ENCODE data around the gene ATXN7L1. TPM values are rescaled to one million over a fixed set of nuclear protein-coding genes. Genes with fewer than 3 reads are reported as not detected.
A peak's percentile ranks its signal among the peaks of the same experiment; 100 is the strongest.

The ATXN7L1 gene
- total and polyA plus RNA-seq, 2 of the 13 experiments (the other 11 are each of a cell fraction or from before 2014, with no cell fraction given), result 4.1 to 7.8 TPM

DNA sequence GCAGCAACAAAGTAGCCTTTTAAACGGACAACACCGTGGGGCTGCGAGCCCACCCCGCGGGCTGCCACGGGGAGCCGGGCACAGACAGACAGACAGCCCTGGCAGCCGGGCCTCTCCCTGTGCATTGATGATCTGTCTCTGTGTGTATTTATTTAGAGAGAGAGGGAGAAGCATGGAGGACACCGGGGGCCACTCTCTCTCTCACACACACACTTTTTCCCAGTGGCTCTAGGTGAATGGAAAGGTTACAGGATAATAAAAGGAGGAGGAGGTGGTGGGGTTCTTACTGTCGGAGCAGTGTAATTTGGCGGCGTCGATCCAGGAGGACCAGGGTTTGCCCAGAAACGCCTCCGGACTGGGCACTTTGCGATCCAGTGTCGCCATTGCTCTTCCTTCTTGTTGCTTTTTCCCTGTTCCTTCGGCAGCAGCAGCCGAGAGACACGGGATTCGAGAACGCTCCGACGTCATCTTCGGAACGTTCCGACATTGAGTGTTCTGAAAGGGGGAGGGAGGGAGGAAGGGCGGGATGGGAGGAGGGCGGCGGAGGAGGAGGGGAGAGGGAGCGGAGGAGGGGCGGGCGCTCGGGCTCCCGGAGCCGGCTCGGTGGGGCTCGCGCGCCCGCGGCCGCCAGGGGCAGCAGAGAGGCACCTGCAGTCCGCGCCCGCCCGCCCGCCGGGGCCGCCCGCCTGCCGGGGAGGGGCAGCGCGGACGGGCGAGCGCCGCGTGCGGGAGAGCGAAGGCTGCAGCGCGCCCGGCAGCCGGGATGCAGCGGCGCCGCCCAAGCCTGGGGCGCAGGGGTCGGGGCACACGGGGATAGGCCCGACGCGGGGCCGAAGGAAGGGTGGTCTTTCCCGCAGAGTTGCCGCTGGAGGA, at the start of gene ATXN7L1 (continued):
- TF ChIP-seq MTF1 (CRISPR knock-in tag; IDR thresholded peaks at IDR 0.05), result no peak
- peak; percentile 62 for TF ChIP-seq ASH2L (IDR thresholded peaks at IDR 0.05; ENCODE audit: insufficient read length, low read depth, low read length)
- 0 out of 2 replicates have a peak, but pooled peaks have one; percentile 63 for TF ChIP-seq ZNF232 (CRISPR knock-in tag; IDR thresholded peaks at IDR 0.05; ENCODE audit: borderline replicate concordance)
- no peak for TF ChIP-seq REL (CRISPR knock-in tag; conservative IDR thresholded peaks at IDR 0.05)
- TF ChIP-seq, protein P1, sequence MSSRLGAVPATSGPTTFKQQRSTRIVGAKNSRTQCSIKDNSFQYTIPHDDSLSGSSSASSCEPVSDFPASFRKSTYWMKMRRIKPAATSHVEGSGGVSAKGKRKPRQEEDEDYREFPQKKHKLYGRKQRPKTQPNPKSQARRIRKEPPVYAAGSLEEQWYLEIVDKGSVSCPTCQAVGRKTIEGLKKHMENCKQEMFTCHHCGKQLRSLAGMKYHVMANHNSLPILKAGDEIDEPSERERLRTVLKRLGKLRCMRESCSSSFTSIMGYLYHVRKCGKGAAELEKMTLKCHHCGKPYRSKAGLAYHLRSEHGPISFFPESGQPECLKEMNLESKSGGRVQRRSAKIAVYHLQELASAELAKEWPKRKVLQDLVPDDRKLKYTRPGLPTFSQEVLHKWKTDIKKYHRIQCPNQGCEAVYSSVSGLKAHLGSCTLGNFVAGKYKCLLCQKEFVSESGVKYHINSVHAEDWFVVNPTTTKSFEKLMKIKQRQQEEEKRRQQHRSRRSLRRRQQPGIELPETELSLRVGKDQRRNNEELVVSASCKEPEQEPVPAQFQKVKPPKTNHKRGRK (CRISPR knock-in tag; IDR thresholded peaks at IDR 0.05), result no peak
- TF ChIP-seq, protein P2, sequence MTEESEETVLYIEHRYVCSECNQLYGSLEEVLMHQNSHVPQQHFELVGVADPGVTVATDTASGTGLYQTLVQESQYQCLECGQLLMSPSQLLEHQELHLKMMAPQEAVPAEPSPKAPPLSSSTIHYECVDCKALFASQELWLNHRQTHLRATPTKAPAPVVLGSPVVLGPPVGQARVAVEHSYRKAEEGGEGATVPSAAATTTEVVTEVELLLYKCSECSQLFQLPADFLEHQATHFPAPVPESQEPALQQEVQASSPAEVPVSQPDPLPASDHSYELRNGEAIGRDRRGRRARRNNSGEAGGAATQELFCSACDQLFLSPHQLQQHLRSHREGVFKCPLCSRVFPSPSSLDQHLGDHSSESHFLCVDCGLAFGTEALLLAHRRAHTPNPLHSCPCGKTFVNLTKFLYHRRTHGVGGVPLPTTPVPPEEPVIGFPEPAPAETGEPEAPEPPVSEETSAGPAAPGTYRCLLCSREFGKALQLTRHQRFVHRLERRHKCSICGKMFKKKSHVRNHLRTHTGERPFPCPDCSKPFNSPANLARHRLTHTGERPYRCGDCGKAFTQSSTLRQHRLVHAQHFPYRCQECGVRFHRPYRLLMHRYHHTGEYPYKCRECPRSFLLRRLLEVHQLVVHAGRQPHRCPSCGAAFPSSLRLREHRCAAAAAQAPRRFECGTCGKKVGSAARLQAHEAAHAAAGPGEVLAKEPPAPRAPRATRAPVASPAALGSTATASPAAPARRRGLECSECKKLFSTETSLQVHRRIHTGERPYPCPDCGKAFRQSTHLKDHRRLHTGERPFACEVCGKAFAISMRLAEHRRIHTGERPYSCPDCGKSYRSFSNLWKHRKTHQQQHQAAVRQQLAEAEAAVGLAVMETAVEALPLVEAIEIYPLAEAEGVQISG (CRISPR knock-in tag; IDR thresholded peaks at IDR 0.05), result peak; percentile 62
- TF ChIP-seq ZNF768 (CRISPR knock-in tag; IDR thresholded peaks at IDR 0.05), result peak; percentile 51; the same call in 1 of the 2 replicates
- peak; percentile 58 for TF ChIP-seq CREM (IDR thresholded peaks at IDR 0.05)
- no peak for TF ChIP-seq CREM (CRISPR knock-in tag; IDR thresholded peaks at IDR 0.05)
- no peak for TF ChIP-seq ZNF557 (CRISPR knock-in tag; IDR thresholded peaks at IDR 0.05)
- 0 out of 2 replicates have a peak, but pooled peaks have one; percentile 28 for TF ChIP-seq ONECUT2 (CRISPR knock-in tag; IDR thresholded peaks at IDR 0.05)
- TF ChIP-seq, protein P3, sequence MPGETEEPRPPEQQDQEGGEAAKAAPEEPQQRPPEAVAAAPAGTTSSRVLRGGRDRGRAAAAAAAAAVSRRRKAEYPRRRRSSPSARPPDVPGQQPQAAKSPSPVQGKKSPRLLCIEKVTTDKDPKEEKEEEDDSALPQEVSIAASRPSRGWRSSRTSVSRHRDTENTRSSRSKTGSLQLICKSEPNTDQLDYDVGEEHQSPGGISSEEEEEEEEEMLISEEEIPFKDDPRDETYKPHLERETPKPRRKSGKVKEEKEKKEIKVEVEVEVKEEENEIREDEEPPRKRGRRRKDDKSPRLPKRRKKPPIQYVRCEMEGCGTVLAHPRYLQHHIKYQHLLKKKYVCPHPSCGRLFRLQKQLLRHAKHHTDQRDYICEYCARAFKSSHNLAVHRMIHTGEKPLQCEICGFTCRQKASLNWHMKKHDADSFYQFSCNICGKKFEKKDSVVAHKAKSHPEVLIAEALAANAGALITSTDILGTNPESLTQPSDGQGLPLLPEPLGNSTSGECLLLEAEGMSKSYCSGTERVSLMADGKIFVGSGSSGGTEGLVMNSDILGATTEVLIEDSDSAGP (CRISPR knock-in tag; IDR thresholded peaks at IDR 0.05; ENCODE audit: borderline replicate concordance), result no peak
- TF ChIP-seq, protein P4, sequence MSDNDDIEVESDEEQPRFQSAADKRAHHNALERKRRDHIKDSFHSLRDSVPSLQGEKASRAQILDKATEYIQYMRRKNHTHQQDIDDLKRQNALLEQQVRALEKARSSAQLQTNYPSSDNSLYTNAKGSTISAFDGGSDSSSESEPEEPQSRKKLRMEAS (IDR thresholded peaks at IDR 0.05), result peak; percentile 88
- no peak for TF ChIP-seq ZNF317 (CRISPR knock-in tag; IDR thresholded peaks at IDR 0.05)
- TF ChIP-seq CCDC6 (CRISPR knock-in tag; IDR thresholded peaks at IDR 0.05), result 0 out of 2 replicates have a peak, but pooled peaks have one; percentile 29
- no peak for TF ChIP-seq ESRRA (CRISPR knock-in tag; IDR thresholded peaks at IDR 0.05; ENCODE audit: low read depth)
- TF ChIP-seq, protein P5, sequence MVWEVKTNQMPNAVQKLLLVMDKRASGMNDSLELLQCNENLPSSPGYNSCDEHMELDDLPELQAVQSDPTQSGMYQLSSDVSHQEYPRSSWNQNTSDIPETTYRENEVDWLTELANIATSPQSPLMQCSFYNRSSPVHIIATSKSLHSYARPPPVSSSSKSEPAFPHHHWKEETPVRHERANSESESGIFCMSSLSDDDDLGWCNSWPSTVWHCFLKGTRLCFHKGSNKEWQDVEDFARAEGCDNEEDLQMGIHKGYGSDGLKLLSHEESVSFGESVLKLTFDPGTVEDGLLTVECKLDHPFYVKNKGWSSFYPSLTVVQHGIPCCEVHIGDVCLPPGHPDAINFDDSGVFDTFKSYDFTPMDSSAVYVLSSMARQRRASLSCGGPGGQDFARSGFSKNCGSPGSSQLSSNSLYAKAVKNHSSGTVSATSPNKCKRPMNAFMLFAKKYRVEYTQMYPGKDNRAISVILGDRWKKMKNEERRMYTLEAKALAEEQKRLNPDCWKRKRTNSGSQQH (CRISPR knock-in tag; IDR thresholded peaks at IDR 0.05; ENCODE audit: low read depth), result no peak; the same call in 1 of the 2 replicates
- 0 out of 2 replicates have a peak, but pooled peaks have one; percentile 42 for TF ChIP-seq ZFP90 (CRISPR knock-in tag; IDR thresholded peaks at IDR 0.05; ENCODE audit: borderline replicate concordance)
- TF ChIP-seq, protein P6, sequence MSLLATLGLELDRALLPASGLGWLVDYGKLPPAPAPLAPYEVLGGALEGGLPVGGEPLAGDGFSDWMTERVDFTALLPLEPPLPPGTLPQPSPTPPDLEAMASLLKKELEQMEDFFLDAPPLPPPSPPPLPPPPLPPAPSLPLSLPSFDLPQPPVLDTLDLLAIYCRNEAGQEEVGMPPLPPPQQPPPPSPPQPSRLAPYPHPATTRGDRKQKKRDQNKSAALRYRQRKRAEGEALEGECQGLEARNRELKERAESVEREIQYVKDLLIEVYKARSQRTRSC (CRISPR knock-in tag; IDR thresholded peaks at IDR 0.05; ENCODE audit: low read depth), result no peak
- no peak for TF ChIP-seq MEIS1 (CRISPR knock-in tag; IDR thresholded peaks at IDR 0.05; ENCODE audit: borderline replicate concordance)
